ENCODE measurements around the gene SLC8B1. TPM values are rescaled to one million over a fixed set of nuclear protein-coding genes. Genes with fewer than 3 reads are reported as not detected.

SLC8B1 gene
- total RNA-seq, 1 experiment from 2014 or later = 8.2 TPM

- intact Hi-C loops (cut with micrococcal nuclease; ENCODE audit: unreplicated experiment) = no loop called here
- Histone ChIP-seq H3K27ac (ENCODE audit: low read depth, low read length, poor library complexity, severe bottlenecking) (no peak overlapping the region), H3K36me3 (ENCODE audit: insufficient read depth, low read length, poor library complexity, severe bottlenecking) (peaks cover 4% of the 10 kb centered on the region), H3K4me3 (ENCODE audit: low read depth, low read length, poor library complexity, severe bottlenecking) (no peak overlapping the region), H3K27me3 (replicated peaks; ENCODE audit: insufficient read depth, low read depth, low read length, poor library complexity) (no peaks in the 10 kb centered on the region), H3K9me3 (ENCODE audit: low read depth, low read length, poor library complexity, severe bottlenecking) (no peaks in the 10 kb centered on the region), H3K4me1 (ENCODE audit: insufficient read depth, low read length, poor library complexity, severe bottlenecking) (no peaks in the 10 kb centered on the region)
- ChIA-PET CTCF (no interaction called here), POLR2A (ENCODE audit: low non-redundant PET) (no interaction called here)
- DNase-seq (ENCODE audit: low spot score) = no peak
- BruUV-seq (replicated peaks) = no TSS peak
- TF ChIP-seq CTCF (conservative IDR thresholded peaks at IDR 0.05; ENCODE audit: low read depth, low read length) (no peak), EZH2 (IDR thresholded peaks at IDR 0.05; ENCODE audit: borderline replicate concordance, low read depth, low read length, poor library complexity, severe bottlenecking) (no peak)
Measured at GRCh38 chr12:113373440-113373839, 38.5 kb upstream of the SLC8B1 start.

GRCh38 chr12:113372371-113372770 is 37.5 kb upstream of the SLC8B1 start:
- Histone ChIP-seq H3K4me1 (ENCODE audit: insufficient read depth, low read length, poor library complexity, severe bottlenecking) (no peaks in the 10 kb centered on the region), H3K9me3 (ENCODE audit: low read depth, low read length, poor library complexity, severe bottlenecking) (no peaks in the 10 kb centered on the region), H3K36me3 (ENCODE audit: insufficient read depth, low read length, poor library complexity, severe bottlenecking) (no peaks in the 10 kb centered on the region), H3K4me3 (ENCODE audit: low read depth, low read length, poor library complexity, severe bottlenecking) (no peak overlapping the region), H3K27ac (ENCODE audit: low read depth, low read length, poor library complexity, severe bottlenecking) (no peak overlapping the region), H3K27me3 (replicated peaks; ENCODE audit: insufficient read depth, low read depth, low read length, poor library complexity) (no peaks in the 10 kb centered on the region)
- intact Hi-C loops (cut with micrococcal nuclease; ENCODE audit: unreplicated experiment) = no loop called here
- ChIA-PET POLR2A (ENCODE audit: low non-redundant PET) (no interaction called here), CTCF (no interaction called here)
- no TSS peak for BruUV-seq (replicated peaks)
- no peak for DNase-seq (ENCODE audit: low spot score)
- no peak for TF ChIP-seq CTCF (conservative IDR thresholded peaks at IDR 0.05; ENCODE audit: low read depth, low read length)
- TF ChIP-seq EZH2 (IDR thresholded peaks at IDR 0.05; ENCODE audit: borderline replicate concordance, low read depth, low read length, poor library complexity, severe bottlenecking) = no peak

- POLR2A ChIA-PET (ENCODE audit: low non-redundant PET) = no interaction called here
- DNase-seq (ENCODE audit: low spot score) = no peak
- H3K36me3 ChIP-seq (ENCODE audit: insufficient read depth, low read length, poor library complexity, severe bottlenecking) = no peaks in the 10 kb centered on the region
- intact Hi-C loops (cut with micrococcal nuclease; ENCODE audit: unreplicated experiment) = no loop called here
- BruUV-seq (replicated peaks) = no TSS peak
- H3K27ac ChIP-seq (ENCODE audit: low read depth, low read length, poor library complexity, severe bottlenecking) = no peak overlapping the region
- no peaks in the 10 kb centered on the region for H3K27me3 ChIP-seq (replicated peaks; ENCODE audit: insufficient read depth, low read depth, low read length, poor library complexity)
- H3K9me3 ChIP-seq (ENCODE audit: low read depth, low read length, poor library complexity, severe bottlenecking) = no peaks in the 10 kb centered on the region
- no peak overlapping the region for H3K4me3 ChIP-seq (ENCODE audit: low read depth, low read length, poor library complexity, severe bottlenecking)
- H3K4me1 ChIP-seq (ENCODE audit: insufficient read depth, low read length, poor library complexity, severe bottlenecking) = no peaks in the 10 kb centered on the region
- CTCF ChIA-PET = no interaction called here
- TF ChIP-seq CTCF (conservative IDR thresholded peaks at IDR 0.05; ENCODE audit: low read depth, low read length) (no peak), EZH2 (IDR thresholded peaks at IDR 0.05; ENCODE audit: borderline replicate concordance, low read depth, low read length, poor library complexity, severe bottlenecking) (no peak)
Measured at GRCh38 chr12:113371808-113372207, 36.9 kb upstream of the SLC8B1 start.
